NCI-H1092 treated with DMSO at 0.1 percent for 48 hours (cell line): ENCODE measurements around the gene DNAJC6.
"Not testable (repeated sequence)": the region's sequence is repeated elsewhere in the genome, so short reads cannot be mapped to it uniquely, and the experiment has no call there.

Experiments used
- DNase-seq: peaks from one replicate; lab custom pipeline; 2025; lab: John Stamatoyannopoulos, UW

DNAJC6 gene

GRCh38 chr1:65431111-65431705 lies 121.9 kb downstream of the DNAJC6 start:
- peak; percentile 2 for DNase-seq

GRCh38 chr1:65432918-65433317 lies 123.6 kb downstream of the DNAJC6 start:
- DNase-seq: no peak

- DNase-seq: no peak
These were observed 124.9 kb downstream of the DNAJC6 start for GRCh38 chr1:65434255-65434654.

GRCh38 chr1:65434760-65435159 lies 125.4 kb downstream of the DNAJC6 start:
- DNase-seq: no peak

GRCh38 chr1:65435987-65436386 lies 126.6 kb downstream of the DNAJC6 start:
- DNase-seq: no peak

GRCh38 chr1:65437616-65438015 lies 128.3 kb downstream of the DNAJC6 start:
- DNase-seq: no peak

GRCh38 chr1:65440322-65440900 lies 131.1 kb downstream of the DNAJC6 start:
- DNase-seq: no peak

- no peak for DNase-seq
These were observed 131.6 kb downstream of the DNAJC6 start for GRCh38 chr1:65440915-65441314.

GRCh38 chr1:65441464-65441863 lies 132.1 kb downstream of the DNAJC6 start:
- no peak for DNase-seq

- DNase-seq: no peak
These were observed 133.1 kb downstream of the DNAJC6 start for GRCh38 chr1:65442442-65442841.

- no peak for DNase-seq
These were observed 134.3 kb downstream of the DNAJC6 start for GRCh38 chr1:65443647-65444046.

GRCh38 chr1:65444128-65444640 lies 134.8 kb downstream of the DNAJC6 start:
- no peak for DNase-seq

- DNase-seq: no peak
These were observed 136.5 kb downstream of the DNAJC6 start for GRCh38 chr1:65445837-65446236.

GRCh38 chr1:65449214-65449823 lies 140.0 kb downstream of the DNAJC6 start:
- no peak for DNase-seq

- DNase-seq: not testable (repeated sequence)
These were observed 146.3 kb downstream of the DNAJC6 start for GRCh38 chr1:65455678-65456077.

GRCh38 chr1:65456481-65456880 lies 147.1 kb downstream of the DNAJC6 start:
- DNase-seq: no peak

GRCh38 chr1:65457868-65458267 lies 148.5 kb downstream of the DNAJC6 start:
- no peak for DNase-seq

- DNase-seq: no peak
These were observed 149.5 kb downstream of the DNAJC6 start for GRCh38 chr1:65458730-65459396.

- peak; percentile 3 for DNase-seq
These were observed 150.0 kb downstream of the DNAJC6 start for GRCh38 chr1:65459397-65459768.
